Cardiac fibroblast (primary cell): Measurements from ENCODE around the gene DOP1B.

ENCODE experiments used
- DNase-seq, 2 donors: peaks; one replicate each; pipeline versions ENCODE4 v3.0.0 to v3.0.0-alpha.2; 2010; ENCODE audit warnings: low read depth in 2 of 2
- H3K4me3 ChIP-seq, 2 donors: replicated peaks in 1 of 2; 1 replicate in 1 of 2; 2 replicates in 1 of 2; pipeline ENCODE4 v1.5.1; 2011; ENCODE audit warnings: low read depth in 2 of 2, low read length in 2 of 2, mild to moderate bottlenecking in 2 of 2, moderate library complexity in 1 of 2
- TF ChIP-seq, protein P1 (sequence below): IDR thresholded peaks from one replicate; pipeline ENCODE4 v1.5.1; 2011; ENCODE audit warnings: low read depth, mild to moderate bottlenecking, low read length, inconsistent platforms

Gene DOP1B

DNA sequence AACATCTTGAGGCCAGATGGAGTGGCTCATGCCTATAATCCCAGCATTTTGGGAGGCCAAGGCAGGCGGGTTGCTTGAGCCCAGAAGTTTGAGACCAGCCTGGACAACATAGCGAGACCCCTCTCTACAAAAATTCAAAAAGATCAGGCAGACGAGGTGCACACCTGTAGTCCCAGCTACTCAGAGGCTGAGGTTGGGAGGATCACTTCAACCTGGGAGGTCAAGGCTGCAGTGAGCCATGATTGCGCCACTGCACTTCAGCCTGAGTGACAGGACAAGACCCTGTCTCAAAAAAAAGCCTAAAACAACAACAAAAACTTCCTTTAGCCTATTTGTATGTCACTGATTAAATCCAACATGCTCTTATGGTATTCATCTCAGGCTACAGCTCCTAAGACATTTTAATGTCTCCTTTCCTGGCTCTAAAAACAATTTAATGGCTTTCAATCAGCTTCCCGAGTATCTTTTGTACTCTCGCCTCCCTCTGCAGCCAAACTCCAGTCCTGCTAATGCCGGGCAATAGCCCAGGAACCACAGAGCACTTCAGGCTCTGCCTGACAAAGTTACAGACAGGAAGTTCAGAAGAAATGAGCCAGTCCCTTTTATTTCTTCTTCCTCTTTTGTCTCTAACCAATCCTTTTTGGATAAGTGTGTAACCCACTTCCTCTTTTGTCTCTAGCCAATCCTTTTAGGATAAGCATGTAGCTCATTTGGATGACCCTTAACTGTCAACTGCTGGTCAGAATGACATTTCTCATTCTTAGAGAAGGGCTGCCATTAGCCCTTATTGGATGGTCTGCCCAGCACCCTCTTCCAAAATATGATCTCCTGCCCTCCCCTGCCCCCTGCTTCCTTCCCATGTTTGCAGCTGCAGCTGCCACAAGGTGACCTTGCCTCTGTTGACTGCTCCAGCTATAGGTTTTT is 6.6 kb upstream of the DOP1B start:
- peak; percentile 37 to 71 for DNase-seq

DNA sequence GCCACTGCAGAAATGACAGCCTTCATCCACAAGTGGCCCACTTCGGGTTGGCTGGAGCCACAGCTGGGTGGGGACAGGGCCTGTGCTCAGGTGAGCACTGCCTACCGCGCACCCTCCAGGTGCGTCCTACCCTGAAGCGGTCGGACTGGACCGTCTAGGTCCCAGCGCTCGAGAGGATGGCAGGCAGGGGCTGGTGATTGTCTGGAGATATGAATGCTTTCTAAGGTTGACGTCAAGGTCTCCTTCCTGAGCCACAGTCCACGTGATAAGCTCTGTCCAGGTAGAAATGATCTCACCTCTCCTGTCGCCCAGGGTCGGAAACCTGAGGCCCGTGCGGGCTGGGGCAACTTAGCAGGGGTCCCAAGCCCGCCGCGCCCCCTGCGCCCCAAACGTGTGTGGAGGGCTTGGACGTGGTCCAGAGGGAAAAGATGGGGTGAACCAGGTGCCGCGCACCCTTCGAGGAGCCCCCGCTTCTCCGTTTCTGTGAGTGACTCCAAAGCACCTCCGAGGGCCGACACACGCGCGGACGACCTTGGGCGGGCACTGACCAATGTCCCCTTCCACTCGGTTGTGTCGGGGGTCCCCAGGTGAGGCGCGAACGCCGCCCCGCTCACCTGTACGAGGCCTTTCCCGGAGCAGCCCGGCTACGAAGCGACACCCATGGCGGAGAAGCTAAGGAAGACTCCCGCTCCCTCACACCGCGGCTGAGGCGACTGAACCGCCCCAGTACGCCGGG is 853 bp upstream of the DOP1B start:
- DNase-seq = no peak
- peak overlapping the region; percentile 72 to 74 for H3K4me3 ChIP-seq
- TF ChIP-seq, protein P1, sequence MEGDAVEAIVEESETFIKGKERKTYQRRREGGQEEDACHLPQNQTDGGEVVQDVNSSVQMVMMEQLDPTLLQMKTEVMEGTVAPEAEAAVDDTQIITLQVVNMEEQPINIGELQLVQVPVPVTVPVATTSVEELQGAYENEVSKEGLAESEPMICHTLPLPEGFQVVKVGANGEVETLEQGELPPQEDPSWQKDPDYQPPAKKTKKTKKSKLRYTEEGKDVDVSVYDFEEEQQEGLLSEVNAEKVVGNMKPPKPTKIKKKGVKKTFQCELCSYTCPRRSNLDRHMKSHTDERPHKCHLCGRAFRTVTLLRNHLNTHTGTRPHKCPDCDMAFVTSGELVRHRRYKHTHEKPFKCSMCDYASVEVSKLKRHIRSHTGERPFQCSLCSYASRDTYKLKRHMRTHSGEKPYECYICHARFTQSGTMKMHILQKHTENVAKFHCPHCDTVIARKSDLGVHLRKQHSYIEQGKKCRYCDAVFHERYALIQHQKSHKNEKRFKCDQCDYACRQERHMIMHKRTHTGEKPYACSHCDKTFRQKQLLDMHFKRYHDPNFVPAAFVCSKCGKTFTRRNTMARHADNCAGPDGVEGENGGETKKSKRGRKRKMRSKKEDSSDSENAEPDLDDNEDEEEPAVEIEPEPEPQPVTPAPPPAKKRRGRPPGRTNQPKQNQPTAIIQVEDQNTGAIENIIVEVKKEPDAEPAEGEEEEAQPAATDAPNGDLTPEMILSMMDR = no peak

More for the DNA sequence above, 6.6 kb upstream of the DOP1B start:
- TF ChIP-seq, protein P1 = no peak
- no peak overlapping the region for H3K4me3 ChIP-seq

DNA sequence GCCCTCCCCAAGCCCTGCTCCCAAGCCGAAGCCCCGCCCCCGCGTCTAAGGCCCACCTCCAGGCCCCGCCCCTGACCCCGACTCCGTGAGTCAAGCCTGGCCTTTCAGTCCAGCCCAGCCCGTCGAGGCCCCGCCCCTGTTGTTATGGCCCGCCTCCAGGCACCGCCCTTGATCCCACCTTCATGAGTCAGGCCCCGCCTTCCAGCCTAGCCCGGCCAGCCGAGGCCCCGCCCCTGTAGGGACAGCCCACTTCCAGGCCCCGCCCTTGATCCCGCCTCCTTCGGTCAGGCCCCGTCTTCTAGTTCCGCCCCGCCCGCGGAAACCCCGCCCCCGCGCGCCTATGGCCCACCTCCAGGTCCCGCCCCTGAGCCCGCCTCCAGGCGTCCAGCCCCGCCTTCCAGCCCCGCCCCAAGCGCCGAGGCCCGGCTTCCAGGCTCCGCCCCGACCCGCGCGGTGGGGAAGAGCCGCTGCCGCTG is 247 bp upstream of the DOP1B start:
- peak; percentile 99 to 100 for DNase-seq
- TF ChIP-seq, protein P1 = no peak
- peak overlapping the region; percentile 74 to 77 for H3K4me3 ChIP-seq

DNA sequence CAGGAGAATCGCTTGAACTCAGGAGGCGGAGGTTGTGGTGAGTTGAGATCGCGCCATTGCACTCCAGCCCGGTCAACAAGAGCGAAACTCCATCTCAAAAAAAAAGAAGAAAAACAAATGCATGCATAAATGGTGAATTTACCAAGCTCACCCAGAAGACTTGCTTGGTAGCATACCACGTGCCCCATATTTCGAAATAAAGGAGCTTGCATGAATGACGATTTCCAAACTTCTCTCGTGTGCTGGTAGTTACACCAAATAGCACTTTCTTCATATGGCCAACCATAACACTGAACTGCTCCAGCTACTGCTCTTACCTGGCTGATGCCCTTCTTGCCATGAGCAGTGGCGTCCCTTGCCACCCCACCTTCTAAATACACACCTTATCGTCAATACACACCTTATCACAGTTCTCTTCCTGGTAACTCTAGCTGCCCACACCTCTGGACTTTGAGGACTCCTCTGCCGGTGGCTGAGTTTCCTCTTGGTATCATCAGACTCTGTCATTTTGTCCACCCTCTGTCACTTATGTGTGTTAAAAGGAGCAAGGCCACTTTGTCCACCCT is 2.8 kb downstream of the DOP1B start:
- no peak overlapping the region for H3K4me3 ChIP-seq
- DNase-seq = no peak
- TF ChIP-seq, protein P1 = no peak

DNA sequence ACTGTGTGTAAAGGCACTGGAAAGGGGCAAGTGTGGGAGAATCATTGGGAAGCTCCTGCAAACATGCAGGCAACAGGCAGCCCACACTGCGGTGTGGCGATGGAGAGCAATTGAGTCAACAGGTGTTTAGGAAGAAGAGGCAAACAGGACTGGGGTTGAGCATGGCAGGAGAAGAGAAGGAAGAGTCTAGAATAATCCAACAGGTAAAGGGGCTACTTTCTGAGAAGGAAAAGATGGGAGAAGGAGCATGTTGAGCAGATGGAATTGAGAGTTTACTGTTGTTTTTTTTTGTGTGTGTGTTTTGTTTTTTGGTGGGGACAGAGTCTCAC is 4.2 kb downstream of the DOP1B start:
- no peak for DNase-seq
- TF ChIP-seq, protein P1 = no peak
- H3K4me3 ChIP-seq = no peak overlapping the region

DNA sequence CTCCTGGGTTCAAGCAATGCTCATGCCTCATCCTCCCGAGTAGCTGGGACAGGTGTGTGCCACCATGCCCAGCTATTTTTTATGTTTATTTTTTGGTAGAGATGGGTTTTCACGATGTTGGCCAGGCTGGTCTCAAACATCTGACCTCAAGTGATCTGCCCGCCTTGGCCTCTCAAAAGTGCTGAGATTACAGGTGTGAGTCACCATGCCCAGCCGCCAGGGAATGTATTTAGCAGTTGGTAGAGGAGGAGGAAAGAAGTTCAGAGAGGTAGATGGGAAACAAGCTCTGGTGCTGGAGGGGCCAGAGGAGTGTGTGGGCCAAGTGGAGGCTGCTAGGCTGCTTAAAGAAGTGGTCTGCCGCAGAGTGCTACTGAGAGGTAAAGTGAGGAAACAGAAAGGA is 6.0 kb downstream of the DOP1B start:
- TF ChIP-seq, protein P1 = no peak
- no peak overlapping the region for H3K4me3 ChIP-seq
- DNase-seq = no peak
